ENCODE measurements around the gene PNMA1.

PNMA1 gene

DNA sequence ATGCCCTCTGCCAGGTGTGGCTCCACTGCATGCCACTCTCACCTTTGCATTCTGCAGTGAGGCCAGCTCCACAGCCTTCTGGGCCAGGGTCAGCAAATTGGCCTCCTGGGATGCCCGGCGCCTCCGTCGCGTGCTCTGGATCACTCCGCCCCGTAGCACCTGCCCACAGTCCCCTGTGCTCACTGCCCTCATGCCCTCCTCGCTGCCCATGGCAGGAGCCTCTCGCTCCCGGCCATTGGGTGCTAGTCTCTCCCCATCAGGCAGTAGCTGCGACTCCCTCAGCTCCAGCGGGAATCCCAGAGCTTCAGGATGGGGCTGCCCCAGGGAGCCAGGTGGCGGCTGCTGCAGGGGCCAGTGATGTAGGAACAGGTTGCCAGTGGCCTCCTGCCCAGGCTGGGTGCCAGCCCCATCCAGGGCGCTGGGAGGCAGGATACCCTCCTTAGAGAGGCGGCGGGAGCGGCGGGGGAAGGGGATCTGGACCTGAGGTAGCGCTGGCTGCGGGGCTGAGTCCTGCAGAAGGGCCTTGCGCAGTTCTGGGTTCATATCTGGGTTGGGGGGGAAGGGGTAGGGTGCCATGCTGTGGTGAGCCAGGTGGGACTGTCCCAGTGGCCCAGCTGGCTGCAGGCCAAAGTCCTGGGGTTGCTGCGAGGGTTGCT, 24.5 kb upstream of the PNMA1 start:
- TF ChIP-seq GATA1 (IDR thresholded peaks at IDR 0.05; ENCODE audit: low read depth, low read length), result no peak
- TF ChIP-seq POLR2A (IDR thresholded peaks at IDR 0.05; ENCODE audit: low read length), result no peak
- DNase-seq, result no peak

DNA sequence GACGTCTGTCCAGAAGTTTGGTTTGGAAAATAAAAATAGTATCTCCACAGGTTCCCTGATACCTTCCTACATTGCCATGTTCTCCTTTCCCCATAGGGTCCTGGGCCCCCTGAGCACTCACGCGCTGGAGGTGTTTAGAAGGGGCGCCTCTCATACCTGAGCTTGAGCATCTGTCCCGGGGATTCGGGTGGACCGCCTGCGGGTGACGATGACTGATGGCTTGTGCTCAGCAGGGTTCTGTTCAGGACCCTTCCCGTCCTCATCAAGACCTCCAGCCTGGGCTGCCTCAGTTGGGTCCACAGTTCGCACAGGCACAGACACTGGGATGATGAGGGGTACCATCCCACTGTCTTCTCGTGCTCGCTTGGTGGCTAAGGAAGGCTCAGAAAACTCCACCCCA, 22.7 kb upstream of the PNMA1 start:
- DNase-seq, result no peak
- TF ChIP-seq GATA1 (IDR thresholded peaks at IDR 0.05; ENCODE audit: low read depth, low read length) (no peak), POLR2A (IDR thresholded peaks at IDR 0.05; ENCODE audit: low read length) (no peak)

DNA sequence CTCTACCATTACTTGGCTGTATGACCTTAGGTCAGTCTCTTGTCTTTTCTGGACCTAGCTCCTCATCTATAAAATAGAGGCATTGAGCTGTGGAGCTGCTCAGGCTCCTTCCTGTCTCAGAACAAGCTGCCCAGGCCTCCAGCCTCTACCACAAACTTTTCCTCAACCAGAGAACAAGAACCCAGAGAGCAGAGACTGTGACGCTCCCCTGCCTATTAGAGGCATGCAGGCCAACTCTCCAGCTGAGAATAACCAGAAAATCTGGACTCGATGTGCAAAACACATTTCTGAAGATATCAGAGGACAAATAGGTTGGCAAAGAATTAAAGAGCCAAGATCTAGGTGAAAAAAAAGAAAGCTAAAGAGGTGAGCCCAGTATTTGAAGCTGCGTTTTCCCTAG, 17.8 kb upstream of the PNMA1 start:
- DNase-seq, result no peak
- TF ChIP-seq GATA1 (IDR thresholded peaks at IDR 0.05; ENCODE audit: low read depth, low read length), result no peak
- TF ChIP-seq POLR2A (IDR thresholded peaks at IDR 0.05; ENCODE audit: low read length), result no peak

DNA sequence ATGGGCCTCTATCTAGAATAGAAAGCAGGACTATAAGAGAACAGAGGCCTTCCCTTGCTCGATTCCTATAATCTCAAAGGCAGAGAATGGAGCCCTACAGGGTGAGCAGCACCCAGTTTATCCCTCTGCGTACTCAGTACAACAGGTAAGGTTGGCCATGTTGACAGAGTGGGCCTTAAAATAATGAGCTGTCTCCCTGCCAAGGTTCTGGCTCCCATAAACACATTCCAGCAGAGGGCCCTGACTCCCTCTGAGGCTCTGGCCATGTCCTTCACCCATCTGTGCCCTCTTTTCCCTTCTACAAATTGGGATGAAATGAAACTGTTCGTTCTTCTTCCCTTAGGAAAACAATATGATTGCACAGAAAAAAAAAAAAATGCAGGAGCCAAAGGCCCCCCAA, 16.9 kb upstream of the PNMA1 start:
- DNase-seq, result no peak

DNA sequence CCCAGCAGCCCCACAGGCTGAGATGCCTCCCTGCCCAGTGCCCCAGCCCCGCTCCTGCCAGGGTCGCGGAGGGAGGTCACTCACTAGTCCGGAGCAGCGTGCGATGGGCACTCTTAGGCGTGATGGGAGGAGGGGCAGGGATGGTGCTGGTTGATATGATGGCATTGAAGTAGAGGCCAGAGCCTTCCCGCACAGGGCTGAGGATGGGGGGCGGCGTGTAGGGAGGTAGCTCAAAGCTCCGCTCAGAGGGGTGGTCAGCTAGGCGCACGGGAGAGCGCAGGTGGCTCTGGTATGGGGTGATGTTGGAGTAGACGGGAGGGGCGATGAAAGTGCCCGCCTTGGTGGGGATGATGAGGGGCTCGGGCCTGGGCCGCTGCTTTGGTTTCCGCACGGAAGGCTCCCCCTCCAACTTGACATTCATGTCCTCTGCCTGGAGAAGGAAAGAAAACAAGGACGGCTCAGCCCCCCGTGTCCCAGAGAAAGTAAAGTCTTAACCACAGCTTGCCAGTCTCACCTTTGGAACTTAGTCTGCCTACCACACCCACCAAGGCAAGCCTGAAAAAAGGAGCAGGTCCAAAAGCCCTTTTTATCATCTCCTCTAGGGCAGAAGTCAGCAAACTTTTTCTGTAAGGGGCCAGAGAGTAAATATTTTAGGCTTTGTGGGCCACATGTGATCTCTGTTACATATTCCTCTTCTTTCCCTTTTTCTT, 15.5 kb upstream of the PNMA1 start:
- TF ChIP-seq GATA1 (IDR thresholded peaks at IDR 0.05; ENCODE audit: low read depth, low read length) (no peak), POLR2A (IDR thresholded peaks at IDR 0.05; ENCODE audit: low read length) (no peak)
- no peak for DNase-seq

More for the DNA sequence above, 16.9 kb upstream of the PNMA1 start:
- TF ChIP-seq GATA1 (IDR thresholded peaks at IDR 0.05; ENCODE audit: low read depth, low read length) (no peak), POLR2A (IDR thresholded peaks at IDR 0.05; ENCODE audit: low read length) (no peak)

DNA sequence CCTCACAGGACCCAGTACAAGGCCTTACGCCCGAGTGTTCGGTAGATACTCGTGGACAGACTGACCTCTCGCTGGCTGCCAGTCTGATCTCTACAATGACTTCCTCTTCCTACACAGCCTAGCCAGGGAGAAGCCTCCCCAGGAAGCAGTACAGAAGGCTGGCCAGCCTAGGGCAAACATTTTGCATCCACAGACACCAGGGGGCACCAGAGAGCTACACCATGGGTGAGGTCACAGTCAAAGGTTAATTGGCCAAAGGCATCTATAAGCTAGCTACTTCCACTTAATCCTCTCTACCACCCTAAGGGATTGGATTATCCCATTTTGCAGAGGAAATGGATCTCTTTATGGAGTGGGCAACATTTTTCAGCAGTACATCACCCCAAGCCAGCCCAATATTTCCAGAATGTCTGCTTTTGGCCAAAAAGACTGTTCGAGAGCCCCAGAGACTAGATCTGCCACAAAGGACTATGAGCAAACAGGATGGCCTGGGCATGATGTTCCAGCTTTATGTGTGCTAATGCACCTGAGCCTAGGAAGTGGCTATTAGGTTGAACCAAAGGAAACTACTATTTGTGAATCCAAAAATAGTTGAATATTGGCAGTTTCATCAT, 14.6 kb upstream of the PNMA1 start:
- peak; percentile 83 to 93 for DNase-seq
- TF ChIP-seq POLR2A (IDR thresholded peaks at IDR 0.05; ENCODE audit: low read length) (no peak), GATA1 (IDR thresholded peaks at IDR 0.05; ENCODE audit: low read depth, low read length) (no peak)

DNA sequence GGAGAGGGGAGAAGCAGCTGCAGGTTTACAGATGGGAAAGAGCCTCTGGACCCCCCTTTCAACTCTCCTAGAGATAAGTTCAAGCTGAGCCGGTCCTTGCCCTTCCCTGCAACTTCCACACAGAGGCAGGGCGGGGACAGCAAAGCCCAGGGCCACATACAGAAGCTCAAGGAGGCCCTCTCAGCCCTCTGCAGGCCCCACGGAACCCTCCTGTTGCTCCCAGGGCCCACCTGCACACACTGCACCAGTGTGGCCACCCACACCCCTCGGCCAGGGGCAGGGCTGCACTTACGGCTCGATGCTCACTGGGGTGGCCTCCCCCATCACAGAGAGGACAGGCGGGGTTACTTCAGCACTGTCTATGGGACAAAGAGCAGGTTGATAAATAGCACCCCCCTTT, 13.0 kb upstream of the PNMA1 start:
- DNase-seq, result peak; percentile 66 to 72
- TF ChIP-seq POLR2A (IDR thresholded peaks at IDR 0.05; ENCODE audit: low read length) (no peak), GATA1 (IDR thresholded peaks at IDR 0.05; ENCODE audit: low read depth, low read length) (no peak)

DNA sequence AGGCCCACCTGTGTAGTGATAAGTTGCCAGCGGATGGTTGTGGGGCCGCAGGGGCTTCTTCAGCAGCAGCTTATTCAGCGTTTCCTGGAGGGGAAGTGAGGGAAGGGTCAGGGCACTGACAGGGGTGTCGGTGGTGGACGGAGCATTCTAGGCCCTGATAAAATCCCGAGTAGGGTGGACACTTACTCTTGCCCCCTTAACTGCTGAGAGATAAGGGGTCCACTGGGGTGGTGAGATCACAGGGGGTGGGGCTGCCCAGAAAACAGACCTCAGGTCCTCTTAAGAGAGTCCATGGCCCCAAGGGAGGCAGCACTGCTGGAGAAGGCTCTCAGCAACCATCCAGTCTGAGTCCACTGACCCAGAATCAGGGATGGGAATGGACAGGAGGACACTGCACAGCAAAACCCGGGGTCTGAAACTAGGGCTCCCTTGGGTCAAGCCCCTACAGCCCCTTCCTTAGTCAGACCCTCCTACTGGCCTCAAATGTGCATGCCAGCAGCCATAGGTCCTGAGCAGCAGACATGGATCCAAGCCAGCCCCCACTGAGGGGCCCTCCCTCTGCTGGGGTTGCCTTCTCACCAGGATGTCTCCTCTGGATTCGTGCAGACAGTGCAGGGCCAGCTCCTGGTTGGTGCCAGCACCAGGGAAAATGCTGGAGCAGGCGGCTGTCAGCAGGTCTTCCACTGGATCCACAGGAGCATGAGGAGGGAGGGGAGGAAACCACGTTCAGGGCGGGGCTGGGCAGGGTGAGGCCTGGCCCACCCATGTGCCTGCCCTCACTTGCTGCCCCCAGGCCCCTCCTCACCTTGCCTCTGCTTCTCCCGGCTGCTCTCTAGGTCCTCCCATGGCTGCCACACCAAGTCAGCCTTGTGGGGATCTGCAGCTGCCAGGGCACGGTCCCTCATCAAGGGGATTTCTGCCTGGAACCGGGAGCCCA, 12.1 kb upstream of the PNMA1 start:
- DNase-seq, result peak; percentile 61 to 71
- TF ChIP-seq GATA1 (IDR thresholded peaks at IDR 0.05; ENCODE audit: low read depth, low read length), result no peak
- no peak for TF ChIP-seq POLR2A (IDR thresholded peaks at IDR 0.05; ENCODE audit: low read length)

DNA sequence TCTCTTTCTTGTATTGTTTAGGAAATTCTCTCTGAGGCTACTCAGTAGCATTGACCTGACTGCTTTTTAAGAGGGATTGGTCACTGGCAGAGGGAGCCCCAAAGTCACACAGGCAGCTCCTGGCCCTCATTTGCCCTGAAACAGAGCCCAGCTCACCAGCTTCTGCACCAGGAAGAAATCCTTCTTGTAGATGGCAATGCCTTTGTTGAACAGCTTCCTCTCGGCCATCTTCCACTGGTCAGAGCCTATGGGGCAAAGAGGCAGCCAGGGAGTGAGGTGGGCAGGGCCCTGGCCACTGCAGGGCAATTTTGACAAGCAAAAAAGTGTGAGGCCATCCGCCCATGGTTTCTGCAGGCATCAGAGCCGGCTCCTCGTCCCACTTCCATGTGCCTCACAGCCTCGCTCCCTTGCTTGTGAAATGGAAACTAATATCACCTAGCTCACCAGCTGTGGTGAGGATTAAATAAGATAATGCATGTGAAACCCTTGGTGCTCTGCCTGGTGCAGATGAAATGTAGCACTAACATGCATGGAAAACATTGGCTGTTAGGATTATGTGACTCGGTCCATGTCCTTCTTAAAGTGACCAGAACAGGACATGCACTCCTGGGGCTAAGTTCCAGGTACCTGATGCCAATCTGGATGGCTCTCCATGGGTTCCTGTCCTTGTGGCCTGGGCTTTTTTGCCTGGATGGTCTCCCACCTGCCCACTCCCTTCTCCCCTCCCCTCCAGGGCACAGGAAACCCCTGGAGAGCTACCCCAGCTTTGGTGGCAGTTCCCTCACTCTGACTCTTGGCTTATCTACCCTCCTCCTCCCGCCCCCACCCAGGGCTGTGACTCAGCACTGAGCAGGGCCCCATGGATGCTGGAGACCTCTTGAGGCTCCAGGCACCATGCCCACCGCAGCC, 11.2 kb upstream of the PNMA1 start:
- DNase-seq, result peak; percentile 91 to 93
- TF ChIP-seq GATA1 (IDR thresholded peaks at IDR 0.05; ENCODE audit: low read depth, low read length), result peak; percentile 28
- TF ChIP-seq POLR2A (IDR thresholded peaks at IDR 0.05; ENCODE audit: low read length), result no peak

DNA sequence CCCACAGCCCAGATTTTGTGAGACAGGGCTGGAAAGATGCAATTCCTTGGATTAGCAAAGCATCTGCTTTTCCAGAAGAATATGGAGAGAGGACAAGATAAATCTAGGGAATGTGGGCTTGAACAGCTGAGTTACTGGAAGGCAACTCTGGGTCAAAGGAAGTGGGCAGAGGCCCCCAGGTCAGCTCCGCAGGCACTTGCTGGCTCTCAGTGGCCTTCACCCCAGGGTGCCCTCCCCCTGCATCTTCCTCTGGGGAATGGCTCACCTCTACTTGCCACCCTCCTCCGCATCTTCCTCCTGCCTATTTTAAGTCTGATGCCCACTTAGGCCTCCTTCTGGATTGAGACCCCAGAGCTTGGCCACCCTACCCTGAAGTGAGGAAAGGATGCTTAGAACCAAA, 10.5 kb upstream of the PNMA1 start:
- no peak for DNase-seq
- TF ChIP-seq GATA1 (IDR thresholded peaks at IDR 0.05; ENCODE audit: low read depth, low read length), result no peak
- no peak for TF ChIP-seq POLR2A (IDR thresholded peaks at IDR 0.05; ENCODE audit: low read length)

DNA sequence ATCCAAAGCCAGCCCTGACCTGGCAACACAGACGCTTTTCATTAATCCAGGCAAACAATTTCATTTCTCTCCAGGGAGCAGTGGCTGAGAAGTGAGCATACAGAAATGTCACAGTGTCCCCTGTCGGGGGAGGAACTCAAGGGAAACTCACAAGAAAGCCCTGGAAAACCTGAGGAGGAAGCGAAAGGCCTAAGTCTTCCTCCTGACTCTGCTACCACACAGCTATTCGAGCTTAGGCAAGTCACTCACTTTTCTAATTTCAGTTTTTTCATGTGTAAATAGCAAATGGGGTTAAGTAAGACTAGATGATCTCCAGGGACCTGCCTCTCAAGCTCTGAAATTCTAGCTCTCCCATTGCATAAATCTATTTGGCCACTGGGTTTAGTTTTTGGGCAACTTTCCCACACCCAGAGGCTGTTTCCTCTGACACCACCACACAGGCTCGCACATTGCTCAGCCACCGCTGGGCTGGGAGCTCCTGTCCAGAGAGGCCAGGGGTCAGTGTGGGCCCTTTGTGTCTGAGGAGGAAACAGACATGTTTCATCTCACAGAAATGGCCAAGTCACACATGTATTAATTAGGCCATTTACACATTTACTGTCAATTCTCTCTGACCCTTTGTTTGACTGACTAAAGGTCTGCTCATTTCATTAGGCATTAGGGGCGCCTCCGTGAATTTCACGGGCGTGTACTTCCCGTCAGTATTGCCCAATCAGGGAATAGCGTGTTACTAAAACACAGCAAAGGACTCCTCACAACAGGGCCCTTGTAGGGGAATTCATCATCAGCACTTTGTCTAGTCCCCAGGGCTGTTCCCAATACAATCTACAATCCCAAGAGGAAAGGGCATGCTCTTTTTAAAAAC, 9.8 kb upstream of the PNMA1 start:
- DNase-seq, result peak; percentile 35 to 41
- no peak for TF ChIP-seq GATA1 (IDR thresholded peaks at IDR 0.05; ENCODE audit: low read depth, low read length)
- no peak for TF ChIP-seq POLR2A (IDR thresholded peaks at IDR 0.05; ENCODE audit: low read length)

DNA sequence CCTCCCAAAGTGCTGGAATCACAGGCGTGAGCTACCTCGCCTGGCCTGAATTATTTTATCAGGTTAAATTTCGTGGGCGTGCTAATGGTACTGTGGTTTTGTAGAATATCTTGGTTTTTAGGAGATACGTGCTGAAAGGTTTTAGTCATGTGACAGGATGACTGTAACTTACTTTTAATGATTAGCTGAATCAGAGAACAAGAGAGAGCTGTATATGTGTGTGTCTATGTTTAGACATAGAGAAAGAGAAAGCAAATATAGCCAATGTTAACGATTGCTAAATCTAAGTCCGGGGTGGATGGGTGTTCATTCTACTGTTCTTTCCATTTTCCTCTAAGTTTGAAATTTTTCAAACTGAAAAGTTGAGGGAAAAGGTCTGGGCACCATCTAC, 9.2 kb upstream of the PNMA1 start:
- TF ChIP-seq POLR2A (IDR thresholded peaks at IDR 0.05; ENCODE audit: low read length) (no peak), GATA1 (IDR thresholded peaks at IDR 0.05; ENCODE audit: low read depth, low read length) (no peak)
- no peak for DNase-seq

All from erythroblast (primary cell).